Measurements from ENCODE around the gene CALY. TPM values are rescaled to one million over a fixed set of nuclear protein-coding genes. Genes with fewer than 3 reads are reported as not detected.
"Not testable (repeated sequence)": the region's sequence is repeated elsewhere in the genome, so short reads cannot be mapped to it uniquely, and the experiment has no call there.

The CALY gene
- polyA plus RNA-seq, 2 donors = 0.05 to 0.12 TPM

- Histone ChIP-seq H3K9me3 (ENCODE audit: control insufficient read depth in 2 of 2, insufficient read depth in 1 of 2, low read depth in 1 of 2, low read length in 1 of 2) (no peaks in the 10 kb centered on the region), H3K4me1 (ENCODE audit: control insufficient read depth in 2 of 2, insufficient read depth in 2 of 2, low read length in 1 of 2) (peaks cover 6 to 8% of the 10 kb centered on the region in 2 donors), H3K36me3 (ENCODE audit: control insufficient read depth in 2 of 2, insufficient read depth in 2 of 2, low read length in 1 of 2) (no peaks in the 10 kb centered on the region), H3K27me3 (ENCODE audit: control insufficient read depth in 1 of 2, insufficient read depth in 2 of 2, low read length in 2 of 2) (peaks cover 3 to 25% of the 10 kb centered on the region in 2 donors), H3K4me3 (ENCODE audit: low read depth in 1 of 2, low read length in 2 of 2) (peak overlapping the region in 1 of 2 donors; percentile 8), H3K27ac (ENCODE audit: low read depth in 2 of 2, low read length in 1 of 2) (no peak overlapping the region)
- WGBS, 2 donors = 34 to 41% methylated on average over 9 of the region's 9 CpGs
Measured at GRCh38 chr10:133326223-133326551, 10.5 kb downstream of the CALY start.

DNA sequence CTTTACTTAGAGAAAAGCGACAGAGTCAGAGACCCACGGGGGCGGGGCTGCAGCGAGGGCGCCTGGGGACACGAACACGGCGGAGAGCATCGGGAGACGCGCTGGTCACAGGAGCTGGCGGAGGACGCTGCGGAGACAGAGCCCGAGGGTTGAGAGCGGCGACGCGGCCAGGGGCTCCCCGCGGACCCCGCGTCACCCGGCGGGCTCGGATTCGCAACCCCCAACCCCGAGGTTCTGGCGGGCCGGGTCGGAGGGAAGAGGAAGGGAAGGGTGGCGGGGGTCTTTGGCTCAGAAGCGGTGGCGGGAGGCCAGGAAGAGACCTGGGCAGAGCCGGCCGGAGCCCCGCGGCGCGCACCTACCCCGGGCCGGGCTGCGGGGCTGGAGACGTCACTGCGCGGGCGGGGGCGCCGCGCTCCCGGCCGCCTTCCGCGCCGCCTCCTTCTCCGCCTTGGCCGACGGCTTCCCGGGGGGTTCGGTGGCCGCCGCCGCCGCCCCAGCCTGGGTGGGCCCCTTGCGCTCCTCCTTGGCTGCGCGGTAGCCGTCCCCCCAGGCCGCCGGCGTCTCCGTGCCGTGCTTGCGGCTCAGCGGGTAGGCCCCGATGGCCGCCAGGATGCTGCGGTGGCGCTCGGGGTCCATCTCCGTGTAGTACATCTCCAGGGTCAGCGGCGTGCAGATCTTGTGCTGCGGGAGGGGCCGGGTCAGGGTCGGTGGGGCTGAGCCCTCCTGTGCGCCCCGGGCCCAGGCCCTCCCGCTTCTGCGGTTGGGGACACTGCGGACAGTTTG, 11.1 kb downstream of the CALY start:
- H3K4me3 ChIP-seq (ENCODE audit: low read depth in 1 of 2, low read length in 2 of 2) = peak overlapping the region; percentile 8 to 23
- peaks cover 6 to 8% of the 10 kb centered on the region in 2 donors for H3K4me1 ChIP-seq (ENCODE audit: control insufficient read depth in 2 of 2, insufficient read depth in 2 of 2, low read length in 1 of 2)
- WGBS, 2 donors = 1 to 3% methylated on average over 71 to 91 of the region's 91 CpGs
- H3K27me3 ChIP-seq (ENCODE audit: control insufficient read depth in 1 of 2, insufficient read depth in 2 of 2, low read length in 2 of 2) = peaks cover 3 to 27% of the 10 kb centered on the region in 2 donors
- H3K36me3 ChIP-seq (ENCODE audit: control insufficient read depth in 2 of 2, insufficient read depth in 2 of 2, low read length in 1 of 2) = no peaks in the 10 kb centered on the region
- H3K9me3 ChIP-seq (ENCODE audit: control insufficient read depth in 2 of 2, insufficient read depth in 1 of 2, low read depth in 1 of 2, low read length in 1 of 2) = no peaks in the 10 kb centered on the region
- no peak overlapping the region for H3K27ac ChIP-seq (ENCODE audit: low read depth in 2 of 2, low read length in 1 of 2)

DNA sequence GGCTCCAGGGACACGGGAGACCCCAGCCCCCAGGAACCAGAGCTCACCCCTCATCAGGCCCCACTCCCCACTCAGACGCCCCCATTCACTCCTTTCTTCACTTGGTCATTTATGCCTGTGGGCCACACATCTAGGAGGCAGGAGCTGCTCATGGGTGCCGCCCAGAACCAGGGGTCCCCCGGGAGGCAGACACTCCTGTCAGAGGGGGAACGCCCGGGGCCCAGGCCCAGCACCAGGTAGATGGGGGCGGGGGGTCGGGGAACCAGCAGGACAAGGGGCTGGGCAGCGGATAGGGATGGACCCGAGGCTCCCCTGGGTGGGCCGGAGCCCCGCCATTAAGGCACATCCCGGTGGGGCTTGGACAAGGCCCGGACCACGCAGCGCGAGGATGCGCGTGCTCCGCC, 11.8 kb downstream of the CALY start:
- Histone ChIP-seq H3K4me3 (ENCODE audit: low read depth in 1 of 2, low read length in 2 of 2) (no peak overlapping the region), H3K27me3 (ENCODE audit: control insufficient read depth in 1 of 2, insufficient read depth in 2 of 2, low read length in 2 of 2) (peaks cover 3 to 27% of the 10 kb centered on the region in 2 donors), H3K27ac (ENCODE audit: low read depth in 2 of 2, low read length in 1 of 2) (no peak overlapping the region), H3K9me3 (ENCODE audit: control insufficient read depth in 2 of 2, insufficient read depth in 1 of 2, low read depth in 1 of 2, low read length in 1 of 2) (no peaks in the 10 kb centered on the region), H3K4me1 (ENCODE audit: control insufficient read depth in 2 of 2, insufficient read depth in 2 of 2, low read length in 1 of 2) (peaks cover 6 to 8% of the 10 kb centered on the region in 2 donors), H3K36me3 (ENCODE audit: control insufficient read depth in 2 of 2, insufficient read depth in 2 of 2, low read length in 1 of 2) (no peaks in the 10 kb centered on the region)
- WGBS, 2 donors = 18% methylated on average over 20 of the region's 20 CpGs

GRCh38 chr10:133324198-133324792, 12.4 kb downstream of the CALY start:
- 6 to 8% methylated on average over 9 to 13 of the region's 13 CpGs for WGBS, 2 donors
- Histone ChIP-seq H3K27ac (ENCODE audit: low read depth in 2 of 2, low read length in 1 of 2) (no peak overlapping the region), H3K9me3 (ENCODE audit: control insufficient read depth in 2 of 2, insufficient read depth in 1 of 2, low read depth in 1 of 2, low read length in 1 of 2) (no peaks in the 10 kb centered on the region), H3K4me3 (ENCODE audit: low read depth in 1 of 2, low read length in 2 of 2) (no peak overlapping the region), H3K36me3 (ENCODE audit: control insufficient read depth in 2 of 2, insufficient read depth in 2 of 2, low read length in 1 of 2) (no peaks in the 10 kb centered on the region), H3K27me3 (ENCODE audit: control insufficient read depth in 1 of 2, insufficient read depth in 2 of 2, low read length in 2 of 2) (peaks cover 3 to 27% of the 10 kb centered on the region in 2 donors), H3K4me1 (ENCODE audit: control insufficient read depth in 2 of 2, insufficient read depth in 2 of 2, low read length in 1 of 2) (peaks cover 6 to 10% of the 10 kb centered on the region in 2 donors)

- H3K4me3 ChIP-seq (ENCODE audit: low read depth in 1 of 2, low read length in 2 of 2); H3K9me3 ChIP-seq (ENCODE audit: control insufficient read depth in 2 of 2, insufficient read depth in 1 of 2, low read depth in 1 of 2, low read length in 1 of 2); H3K36me3 ChIP-seq (ENCODE audit: control insufficient read depth in 2 of 2, insufficient read depth in 2 of 2, low read length in 1 of 2); H3K27ac ChIP-seq (ENCODE audit: low read depth in 2 of 2, low read length in 1 of 2): not testable (repeated sequence)
- 80% methylated on average over 12 of the region's 14 CpGs for WGBS, 2 donors
- Histone ChIP-seq H3K4me1 (ENCODE audit: control insufficient read depth in 2 of 2, insufficient read depth in 2 of 2, low read length in 1 of 2) (peaks cover 6 to 20% of the 10 kb centered on the region in 2 donors), H3K27me3 (ENCODE audit: control insufficient read depth in 1 of 2, insufficient read depth in 2 of 2, low read length in 2 of 2) (peaks cover 3 to 24% of the 10 kb centered on the region in 2 donors)
Measured at GRCh38 chr10:133322064-133322709, 14.5 kb downstream of the CALY start.

DNA sequence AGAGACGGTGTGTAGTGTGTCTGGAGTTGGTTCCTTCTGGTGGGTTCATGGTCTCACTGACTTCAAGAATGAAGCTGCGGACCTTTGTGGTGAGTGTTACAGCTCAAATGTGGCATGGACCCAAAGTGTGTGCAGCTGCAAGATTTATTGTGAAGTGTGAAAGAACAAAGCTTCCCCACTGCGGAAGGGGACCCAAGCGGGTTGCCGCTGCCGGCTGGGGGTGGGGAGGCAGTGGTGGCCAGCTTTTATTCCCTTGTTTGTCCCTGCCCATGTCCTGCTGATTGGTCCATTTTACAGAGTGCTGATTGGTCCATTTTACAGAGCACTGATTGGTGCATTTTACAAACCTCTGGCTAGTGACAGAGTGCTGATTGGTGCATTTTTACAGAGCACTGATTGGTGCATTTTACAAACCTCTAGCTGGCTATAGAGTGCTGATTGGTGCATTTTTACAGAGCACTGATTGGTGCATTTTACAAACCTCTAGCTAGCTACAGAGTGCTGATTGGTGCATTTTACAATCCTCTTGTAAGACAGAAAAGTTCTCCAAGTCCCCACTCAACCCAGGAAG, 15.8 kb downstream of the CALY start:
- H3K4me3 ChIP-seq (ENCODE audit: low read depth in 1 of 2, low read length in 2 of 2) = not testable (repeated sequence)
- 93 to 95% methylated on average over 6 of the region's 6 CpGs for WGBS, 2 donors

GRCh38 chr10:133318494-133319127, 18.1 kb downstream of the CALY start:
- 9% methylated on average over 49 to 51 of the region's 51 CpGs for WGBS, 2 donors
- Histone ChIP-seq H3K27ac (ENCODE audit: low read depth in 2 of 2, low read length in 1 of 2) (no peak overlapping the region), H3K36me3 (ENCODE audit: control insufficient read depth in 2 of 2, insufficient read depth in 2 of 2, low read length in 1 of 2) (no peaks in the 10 kb centered on the region), H3K9me3 (ENCODE audit: control insufficient read depth in 2 of 2, insufficient read depth in 1 of 2, low read depth in 1 of 2, low read length in 1 of 2) (peaks cover 0 to 3% of the 10 kb centered on the region in 2 donors), H3K4me3 (ENCODE audit: low read depth in 1 of 2, low read length in 2 of 2) (peak overlapping the region; percentile 24 to 44), H3K27me3 (ENCODE audit: control insufficient read depth in 1 of 2, insufficient read depth in 2 of 2, low read length in 2 of 2) (peaks cover 0 to 2% of the 10 kb centered on the region in 2 donors), H3K4me1 (ENCODE audit: control insufficient read depth in 2 of 2, insufficient read depth in 2 of 2, low read length in 1 of 2) (peaks cover 0 to 12% of the 10 kb centered on the region in 2 donors)

More for the DNA sequence above, 15.8 kb downstream of the CALY start:
- peaks cover 0 to 12% of the 10 kb centered on the region in 2 donors for H3K27me3 ChIP-seq (ENCODE audit: control insufficient read depth in 1 of 2, insufficient read depth in 2 of 2, low read length in 2 of 2)
- H3K9me3 ChIP-seq (ENCODE audit: control insufficient read depth in 2 of 2, insufficient read depth in 1 of 2, low read depth in 1 of 2, low read length in 1 of 2); H3K27ac ChIP-seq (ENCODE audit: low read depth in 2 of 2, low read length in 1 of 2); H3K36me3 ChIP-seq (ENCODE audit: control insufficient read depth in 2 of 2, insufficient read depth in 2 of 2, low read length in 1 of 2): not testable (repeated sequence)
- H3K4me1 ChIP-seq (ENCODE audit: control insufficient read depth in 2 of 2, insufficient read depth in 2 of 2, low read length in 1 of 2) = peaks cover 0 to 15% of the 10 kb centered on the region in 2 donors

DNA sequence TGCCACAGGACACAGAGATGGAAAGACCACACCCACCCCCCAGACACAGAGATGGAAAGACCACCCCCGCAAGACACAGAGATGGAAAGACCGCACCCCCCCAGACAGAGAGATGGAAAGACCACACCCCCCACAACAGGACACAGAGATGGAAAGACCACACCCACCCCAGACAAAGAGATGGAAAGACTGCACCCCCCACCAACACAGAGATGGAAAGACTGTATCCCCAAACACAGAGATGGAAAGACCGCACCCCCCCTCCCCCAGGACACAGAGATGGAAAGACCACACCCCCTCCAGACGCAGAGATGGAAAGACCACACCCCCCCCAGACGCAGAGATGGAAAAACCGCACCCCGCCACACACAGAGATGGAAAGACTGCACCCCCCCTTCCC, 20.0 kb downstream of the CALY start:
- Histone ChIP-seq H3K9me3 (ENCODE audit: control insufficient read depth in 2 of 2, insufficient read depth in 1 of 2, low read depth in 1 of 2, low read length in 1 of 2) (peaks cover 0 to 3% of the 10 kb centered on the region in 2 donors), H3K4me1 (ENCODE audit: control insufficient read depth in 2 of 2, insufficient read depth in 2 of 2, low read length in 1 of 2) (peaks cover 0 to 12% of the 10 kb centered on the region in 2 donors), H3K4me3 (ENCODE audit: low read depth in 1 of 2, low read length in 2 of 2) (no peak overlapping the region), H3K36me3 (ENCODE audit: control insufficient read depth in 2 of 2, insufficient read depth in 2 of 2, low read length in 1 of 2) (no peaks in the 10 kb centered on the region), H3K27ac (ENCODE audit: low read depth in 2 of 2, low read length in 1 of 2) (no peak overlapping the region), H3K27me3 (ENCODE audit: control insufficient read depth in 1 of 2, insufficient read depth in 2 of 2, low read length in 2 of 2) (peaks cover 0 to 2% of the 10 kb centered on the region in 2 donors)
- 83 to 85% methylated on average over 7 of the region's 7 CpGs for WGBS, 2 donors

DNA sequence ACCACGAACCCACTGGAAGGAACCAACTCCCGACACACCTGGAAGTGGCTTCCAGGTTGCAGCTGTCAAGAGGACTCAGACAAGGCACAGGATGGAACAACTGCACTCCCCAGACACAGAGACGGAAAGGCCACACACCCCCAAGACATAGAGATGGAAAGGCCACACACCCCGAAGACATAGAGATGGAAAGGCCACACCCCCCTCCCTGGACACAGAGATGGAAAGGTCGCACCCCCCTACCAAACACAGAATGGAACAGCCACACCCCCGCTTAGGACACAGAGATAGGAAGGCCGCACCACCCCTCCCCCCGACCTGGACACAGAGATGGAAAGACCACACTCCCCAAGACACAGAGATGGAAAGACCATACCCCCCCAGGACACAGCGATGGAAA, 20.4 kb downstream of the CALY start:
- Histone ChIP-seq H3K9me3 (ENCODE audit: control insufficient read depth in 2 of 2, insufficient read depth in 1 of 2, low read depth in 1 of 2, low read length in 1 of 2) (peaks cover 0 to 3% of the 10 kb centered on the region in 2 donors), H3K27ac (ENCODE audit: low read depth in 2 of 2, low read length in 1 of 2) (no peak overlapping the region), H3K4me3 (ENCODE audit: low read depth in 1 of 2, low read length in 2 of 2) (no peak overlapping the region), H3K36me3 (ENCODE audit: control insufficient read depth in 2 of 2, insufficient read depth in 2 of 2, low read length in 1 of 2) (peaks cover 0 to 2% of the 10 kb centered on the region in 2 donors), H3K27me3 (ENCODE audit: control insufficient read depth in 1 of 2, insufficient read depth in 2 of 2, low read length in 2 of 2) (peaks cover 0 to 2% of the 10 kb centered on the region in 2 donors), H3K4me1 (ENCODE audit: control insufficient read depth in 2 of 2, insufficient read depth in 2 of 2, low read length in 1 of 2) (peaks cover 0 to 12% of the 10 kb centered on the region in 2 donors)
- 91 to 93% methylated on average over 8 to 9 of the region's 9 CpGs for WGBS, 2 donors

Measured in esophagus (tissue), 2 donors.